OCI-LY3 (cell line): ENCODE results near the gene CKAP5.

Experiments used
- EZH2phosphoT487 ChIP-seq: fragments of 200-600 bp; shearing (Covaris generic); IDR thresholded peaks from 2 replicates; pipeline ENCODE4 v1.6.1; 2018; ENCODE audit warnings: antibody characterized with exemption, mixed run types, low read depth
- TF ChIP-seq, protein P1 (sequence below): fragments of 200-600, 300-600 bp; sonication (generic); IDR thresholded peaks from 2 replicates; pipeline ENCODE4 v1.5.1; 2014; ENCODE audit warnings: antibody characterized with exemption, low read length, low read depth

DNA sequence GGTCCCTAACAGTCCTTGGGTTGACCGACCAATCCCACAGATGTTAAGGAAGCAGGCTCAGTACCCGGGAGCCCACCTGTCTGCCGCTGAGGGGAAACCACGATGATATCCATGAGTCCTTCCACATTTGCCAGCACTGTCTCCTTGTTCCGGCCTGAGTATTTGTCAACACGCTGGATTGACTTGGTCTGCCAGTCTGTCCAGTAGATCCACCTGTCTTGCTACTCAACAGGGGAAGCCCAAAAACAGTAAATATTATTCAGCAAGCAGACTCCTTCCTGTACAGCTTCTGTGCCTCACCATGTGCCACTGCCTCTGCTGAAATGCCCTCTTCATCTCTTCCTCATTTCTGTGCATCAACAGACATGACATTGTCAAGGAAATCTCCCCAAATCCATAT, 22.8 kb upstream of the CKAP5 start:
- TF ChIP-seq, protein P1, sequence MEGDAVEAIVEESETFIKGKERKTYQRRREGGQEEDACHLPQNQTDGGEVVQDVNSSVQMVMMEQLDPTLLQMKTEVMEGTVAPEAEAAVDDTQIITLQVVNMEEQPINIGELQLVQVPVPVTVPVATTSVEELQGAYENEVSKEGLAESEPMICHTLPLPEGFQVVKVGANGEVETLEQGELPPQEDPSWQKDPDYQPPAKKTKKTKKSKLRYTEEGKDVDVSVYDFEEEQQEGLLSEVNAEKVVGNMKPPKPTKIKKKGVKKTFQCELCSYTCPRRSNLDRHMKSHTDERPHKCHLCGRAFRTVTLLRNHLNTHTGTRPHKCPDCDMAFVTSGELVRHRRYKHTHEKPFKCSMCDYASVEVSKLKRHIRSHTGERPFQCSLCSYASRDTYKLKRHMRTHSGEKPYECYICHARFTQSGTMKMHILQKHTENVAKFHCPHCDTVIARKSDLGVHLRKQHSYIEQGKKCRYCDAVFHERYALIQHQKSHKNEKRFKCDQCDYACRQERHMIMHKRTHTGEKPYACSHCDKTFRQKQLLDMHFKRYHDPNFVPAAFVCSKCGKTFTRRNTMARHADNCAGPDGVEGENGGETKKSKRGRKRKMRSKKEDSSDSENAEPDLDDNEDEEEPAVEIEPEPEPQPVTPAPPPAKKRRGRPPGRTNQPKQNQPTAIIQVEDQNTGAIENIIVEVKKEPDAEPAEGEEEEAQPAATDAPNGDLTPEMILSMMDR: no peak
- no peak for TF ChIP-seq EZH2phosphoT487
